Measurements from ENCODE around the gene ELF1. TPM values are rescaled to one million over a fixed set of nuclear protein-coding genes. Genes with fewer than 3 reads are reported as not detected.

ELF1 gene
- total and polyA plus RNA-seq, 10 of the 15 experiments (the other 5 are each of a cell fraction or from before 2014, with no cell fraction given), result 43.3 to 97.6 (median 55.7) TPM

DNA sequence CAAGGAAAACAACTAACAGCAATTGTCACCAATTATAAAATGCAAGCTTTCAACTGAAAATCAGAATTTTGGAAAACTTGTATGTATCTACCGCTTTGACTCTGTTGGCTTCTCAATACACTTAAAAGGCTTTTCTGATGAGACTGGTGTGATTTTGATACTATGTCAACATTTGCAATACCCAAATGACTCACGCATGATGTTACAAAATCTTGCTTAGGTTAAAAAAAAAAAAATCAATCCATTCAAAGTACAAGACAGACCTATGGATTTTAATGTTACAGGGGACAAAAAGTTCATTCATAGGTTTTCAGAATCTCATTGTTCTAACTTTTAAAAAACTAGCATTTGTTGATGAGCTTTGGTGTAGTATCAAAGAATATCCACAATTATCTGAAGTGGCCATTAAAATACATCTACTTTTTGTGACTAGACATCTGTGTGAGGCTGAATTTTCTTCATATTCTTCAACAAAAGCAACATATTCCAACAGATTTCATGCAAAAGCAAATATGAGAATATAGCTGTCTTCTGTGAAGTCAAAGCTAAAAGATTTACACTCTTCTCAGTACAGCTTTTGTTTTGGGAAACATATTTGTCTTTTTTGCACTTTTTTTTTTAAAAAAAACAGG is 10.7 kb downstream of the ELF1 start:
- BruUV-seq (replicated peaks), result no TSS peak
- Histone ChIP-seq H3K9me3 (replicated peaks; ENCODE audit: control insufficient read depth, insufficient read depth, low read length) (no peaks in the 10 kb centered on the region), H2AFZ (ENCODE audit: control insufficient read depth, low read depth, low read length) (no peak overlapping the region), H3K27me3 (replicated peaks in 1 of 2; ENCODE audit: control insufficient read depth in 2 of 2, insufficient read depth in 2 of 2, low read length in 1 of 2) (no peaks in the 10 kb centered on the region), H3K27ac (ENCODE audit: control insufficient read depth, insufficient read depth) (peak overlapping the region; percentile 78), H4K20me1 (ENCODE audit: control insufficient read depth, insufficient read depth) (no peaks in the 10 kb centered on the region), H3K4me3 (peak overlapping the region; percentile 45), H3K79me2 (ENCODE audit: control insufficient read depth, insufficient read depth, low read length) (peaks cover 100% of the 10 kb centered on the region), H3K4me2 (ENCODE audit: control insufficient read depth, insufficient read depth) (peak overlapping the region; percentile 94), H3K9ac (ENCODE audit: control insufficient read depth, insufficient read depth, low read length) (peak overlapping the region; percentile 56; the same call in 1 of the 2 replicates), H3K36me3 (ENCODE audit: control insufficient read depth in 2 of 2, insufficient read depth in 2 of 2, low read length in 1 of 2) (peaks cover 0 to 8% of the 10 kb centered on the region in 2 experiments; a peak in 1 of 4 replicates), H3K4me1 (ENCODE audit: control insufficient read depth, insufficient read depth, low read length) (peaks cover 60% of the 10 kb centered on the region)
- ATAC-seq (peak; percentile 40), FAIRE-seq (no peak), DNase-seq (ENCODE audit: low read depth, low spot score) (no peak)
- RAD21 ChIA-PET (ENCODE audit: unreplicated experiment), result interaction anchor here (0.7 to 5.9 kb wide), 10 partner anchors 8 to 46 kb away, joined by 3 to 55 read pairs (median 6); partner anchors contain the start of gene ELF1
- POLR2A ChIA-PET, result interaction anchor here (0.7 to 2.1 kb wide), 13 partner anchors 9 to 52 kb away, joined by 3 to 9 read pairs (median 3); partner anchors contain the start of gene ELF1
- CTCF ChIA-PET, result interaction anchor here (0.6 to 7.5 kb wide), 10 partner anchors 12 to 225 kb away, joined by 3 to 55 read pairs (median 4); partner anchors contain the start of gene SLC25A15
- intact Hi-C loops (cut with micrococcal nuclease; ENCODE audit: unreplicated experiment) (no loop called here), in situ Hi-C loops (cut with MboI) (no loop called here)
- 3% methylated on average over 2 of the region's 2 CpGs for WGBS (ENCODE audit: insufficient coverage, insufficient replicate concordance, low lambda C conversion rate, missing lambda C conversion rate)
- SMC1A ChIA-PET (ENCODE audit: uncharacterized antibody, unreplicated experiment), result interaction anchor here (0.7 to 18.2 kb wide), 12 partner anchors 10 to 52 kb away, joined by 3 to 308 read pairs (median 8); partner anchors contain the start of gene ELF1
- TF ChIP-seq IKZF2 (IDR thresholded peaks at IDR 0.05) (no peak), EGR1 (IDR thresholded peaks at IDR 0.05; ENCODE audit: borderline replicate concordance in 1 of 2, low read depth in 2 of 2, low read length in 2 of 2) (no peak), SP1 (IDR thresholded peaks at IDR 0.05; ENCODE audit: low read depth, low read length) (no peak), RUNX3 (IDR thresholded peaks at IDR 0.05; ENCODE audit: low read length) (peak; percentile 27; the same call in 1 of the 2 replicates), GABPA (IDR thresholded peaks at IDR 0.05; ENCODE audit: low read depth) (no peak), ZNF24 (IDR thresholded peaks at IDR 0.05) (no peak), CBX3 (IDR thresholded peaks at IDR 0.05; ENCODE audit: borderline replicate concordance, low read depth) (no peak), ZNF274 (IDR thresholded peaks at IDR 0.05; ENCODE audit: insufficient read depth, insufficient read length) (no peak), CHD4 (IDR thresholded peaks at IDR 0.05) (no peak), HDGF (IDR thresholded peaks at IDR 0.05) (no peak), YY1 (IDR thresholded peaks at IDR 0.05; ENCODE audit: low read depth, low read length) (no peak), LARP7 (IDR thresholded peaks at IDR 0.05) (no peak), FOXK2 (IDR thresholded peaks at IDR 0.05) (no peak), CHD1 (IDR thresholded peaks at IDR 0.05; ENCODE audit: low read depth, low read length) (no peak), YBX1 (IDR thresholded peaks at IDR 0.05) (no peak)
- TF ChIP-seq, protein P1, sequence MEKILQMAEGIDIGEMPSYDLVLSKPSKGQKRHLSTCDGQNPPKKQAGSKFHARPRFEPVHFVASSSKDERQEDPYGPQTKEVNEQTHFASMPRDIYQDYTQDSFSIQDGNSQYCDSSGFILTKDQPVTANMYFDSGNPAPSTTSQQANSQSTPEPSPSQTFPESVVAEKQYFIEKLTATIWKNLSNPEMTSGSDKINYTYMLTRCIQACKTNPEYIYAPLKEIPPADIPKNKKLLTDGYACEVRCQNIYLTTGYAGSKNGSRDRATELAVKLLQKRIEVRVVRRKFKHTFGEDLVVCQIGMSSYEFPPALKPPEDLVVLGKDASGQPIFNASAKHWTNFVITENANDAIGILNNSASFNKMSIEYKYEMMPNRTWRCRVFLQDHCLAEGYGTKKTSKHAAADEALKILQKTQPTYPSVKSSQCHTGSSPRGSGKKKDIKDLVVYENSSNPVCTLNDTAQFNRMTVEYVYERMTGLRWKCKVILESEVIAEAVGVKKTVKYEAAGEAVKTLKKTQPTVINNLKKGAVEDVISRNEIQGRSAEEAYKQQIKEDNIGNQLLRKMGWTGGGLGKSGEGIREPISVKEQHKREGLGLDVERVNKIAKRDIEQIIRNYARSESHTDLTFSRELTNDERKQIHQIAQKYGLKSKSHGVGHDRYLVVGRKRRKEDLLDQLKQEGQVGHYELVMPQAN (conservative IDR thresholded peaks at IDR 0.05), result no peak
- TF ChIP-seq, protein P2, sequence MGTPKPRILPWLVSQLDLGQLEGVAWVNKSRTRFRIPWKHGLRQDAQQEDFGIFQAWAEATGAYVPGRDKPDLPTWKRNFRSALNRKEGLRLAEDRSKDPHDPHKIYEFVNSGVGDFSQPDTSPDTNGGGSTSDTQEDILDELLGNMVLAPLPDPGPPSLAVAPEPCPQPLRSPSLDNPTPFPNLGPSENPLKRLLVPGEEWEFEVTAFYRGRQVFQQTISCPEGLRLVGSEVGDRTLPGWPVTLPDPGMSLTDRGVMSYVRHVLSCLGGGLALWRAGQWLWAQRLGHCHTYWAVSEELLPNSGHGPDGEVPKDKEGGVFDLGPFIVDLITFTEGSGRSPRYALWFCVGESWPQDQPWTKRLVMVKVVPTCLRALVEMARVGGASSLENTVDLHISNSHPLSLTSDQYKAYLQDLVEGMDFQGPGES (IDR thresholded peaks at IDR 0.05), result no peak
- TF ChIP-seq, protein P3, sequence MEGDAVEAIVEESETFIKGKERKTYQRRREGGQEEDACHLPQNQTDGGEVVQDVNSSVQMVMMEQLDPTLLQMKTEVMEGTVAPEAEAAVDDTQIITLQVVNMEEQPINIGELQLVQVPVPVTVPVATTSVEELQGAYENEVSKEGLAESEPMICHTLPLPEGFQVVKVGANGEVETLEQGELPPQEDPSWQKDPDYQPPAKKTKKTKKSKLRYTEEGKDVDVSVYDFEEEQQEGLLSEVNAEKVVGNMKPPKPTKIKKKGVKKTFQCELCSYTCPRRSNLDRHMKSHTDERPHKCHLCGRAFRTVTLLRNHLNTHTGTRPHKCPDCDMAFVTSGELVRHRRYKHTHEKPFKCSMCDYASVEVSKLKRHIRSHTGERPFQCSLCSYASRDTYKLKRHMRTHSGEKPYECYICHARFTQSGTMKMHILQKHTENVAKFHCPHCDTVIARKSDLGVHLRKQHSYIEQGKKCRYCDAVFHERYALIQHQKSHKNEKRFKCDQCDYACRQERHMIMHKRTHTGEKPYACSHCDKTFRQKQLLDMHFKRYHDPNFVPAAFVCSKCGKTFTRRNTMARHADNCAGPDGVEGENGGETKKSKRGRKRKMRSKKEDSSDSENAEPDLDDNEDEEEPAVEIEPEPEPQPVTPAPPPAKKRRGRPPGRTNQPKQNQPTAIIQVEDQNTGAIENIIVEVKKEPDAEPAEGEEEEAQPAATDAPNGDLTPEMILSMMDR (IDR thresholded peaks at IDR 0.05 in 2 of 3, conservative IDR thresholded peaks at IDR 0.05 in 1 of 3; ENCODE audit: control insufficient read depth in 2 of 3, extremely low read depth in 1 of 3, insufficient read depth in 1 of 3, low read depth in 3 of 3, low read length in 3 of 3), result no peak
- TF ChIP-seq, protein P4, sequence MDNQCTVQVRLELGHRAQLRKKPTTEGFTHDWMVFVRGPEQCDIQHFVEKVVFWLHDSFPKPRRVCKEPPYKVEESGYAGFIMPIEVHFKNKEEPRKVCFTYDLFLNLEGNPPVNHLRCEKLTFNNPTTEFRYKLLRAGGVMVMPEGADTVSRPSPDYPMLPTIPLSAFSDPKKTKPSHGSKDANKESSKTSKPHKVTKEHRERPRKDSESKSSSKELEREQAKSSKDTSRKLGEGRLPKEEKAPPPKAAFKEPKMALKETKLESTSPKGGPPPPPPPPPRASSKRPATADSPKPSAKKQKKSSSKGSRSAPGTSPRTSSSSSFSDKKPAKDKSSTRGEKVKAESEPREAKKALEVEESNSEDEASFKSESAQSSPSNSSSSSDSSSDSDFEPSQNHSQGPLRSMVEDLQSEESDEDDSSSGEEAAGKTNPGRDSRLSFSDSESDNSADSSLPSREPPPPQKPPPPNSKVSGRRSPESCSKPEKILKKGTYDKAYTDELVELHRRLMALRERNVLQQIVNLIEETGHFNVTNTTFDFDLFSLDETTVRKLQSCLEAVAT (IDR thresholded peaks at IDR 0.05), result no peak
